Heart left ventricle (tissue), 16 donors: ENCODE data around the gene KIF4A. TPM values are rescaled to one million over a fixed set of nuclear protein-coding genes. Genes with fewer than 3 reads are reported as not detected.

Source experiments
- ATAC-seq, 4 donors: fragments of 200-7000 bp; cut with Tn5 transposase; one replicate each; pipeline ENCODE4 v1.9.1; 2020 to 2022; ENCODE audit warnings: moderate library complexity in 4 of 4, mild to moderate bottlenecking in 3 of 4, moderate number of reproducible peaks in 1 of 4
- DNase-seq, 5 donors: peaks; one replicate each; pipeline ENCODE4 v3.0.0-alpha.2; 2020
- H3K27ac ChIP-seq, 12 donors: fragments of 200-600 bp; sonication (generic) in 4 of 12; one replicate each; pipeline versions ENCODE4 v1.5.0 to v1.8.0; 2016 to 2022; ENCODE audit warnings: mild to moderate bottlenecking in 2 of 12
- H3K27me3 ChIP-seq, 9 donors: fragments of 200-600 bp; sonication (generic) in 2 of 9; one replicate each; pipeline versions ENCODE4 v1.5.1 to v1.8.0; 2016 to 2022; ENCODE audit warnings: mild to moderate bottlenecking in 3 of 9
- H3K36me3 ChIP-seq, 9 donors: fragments of 200-600 bp; sonication (generic) in 2 of 9; one replicate each; pipeline versions ENCODE4 v1.5.0 to v1.8.0; 2018 to 2022; ENCODE audit warnings: mild to moderate bottlenecking in 2 of 9
- H3K4me1 ChIP-seq, 12 donors: fragments of 200-600 bp; sonication (generic) in 4 of 12; one replicate each; pipeline versions ENCODE4 v1.5.0 to v1.8.0; 2016 to 2022; ENCODE audit warnings: mild to moderate bottlenecking in 3 of 12
- H3K4me3 ChIP-seq, 12 donors: fragments of 200-600 bp; sonication (generic) in 4 of 12; one replicate each; pipeline versions ENCODE4 v1.5.0 to v1.8.0; 2017 to 2022; ENCODE audit warnings: mild to moderate bottlenecking in 9 of 12, moderate library complexity in 4 of 12
- H3K9me3 ChIP-seq, 12 donors: fragments of 200-600 bp; sonication (generic) in 4 of 12; one replicate each; pipeline versions ENCODE4 v1.5.0 to v1.8.0; 2016 to 2022; ENCODE audit warnings: mild to moderate bottlenecking in 1 of 12
- CTCF ChIP-seq, 12 donors: fragments of 200-600 bp; sonication (generic) in 4 of 12; IDR thresholded peaks; one replicate each; pipeline versions ENCODE4 v1.5.0 to v1.8.0; 2018 to 2022; ENCODE audit warnings: antibody characterized with exemption in 12 of 12, mild to moderate bottlenecking in 5 of 12
- POLR2A ChIP-seq, 2 donors: fragments of 450-650 bp; IDR thresholded peaks; one replicate each; pipeline ENCODE4 v1.6.1; 2017; ENCODE audit warnings: antibody characterized with exemption in 2 of 2, mild to moderate bottlenecking in 2 of 2, moderate library complexity in 2 of 2
- WGBS, 4 donors: extraction: QIAGEN DNeasy Blood & Tissue Kit in 2 of 4; methylation state at CpG; one replicate each; pipeline versions ENCODE4 v1.1.5 to v1.1.7; 2013 to 2018; 5-methylcytosine and 5-hydroxymethylcytosine counted together
- intact Hi-C, 10 donors: fragments of 100-400 bp; cut with DNase I; formaldehyde crosslinking; loops; one replicate each; pipeline versions ENCODE4 v1.11.1 to v1.14.2; 2022
- polyA plus RNA-seq, 2 donors: library from polyadenylated mRNA; stranded (reverse); fragments of 200-250 nt; gene quantifications; one replicate each; pipeline ENCODE4 v1.2.3, GENCODE V29; 2013
- total RNA-seq, 9 donors: library from RNA; depleted of rRNA in 2 of 9; stranded (reverse); fragments of >200 nt in 2 of 9; fragmentation: NEBNext Ultra II Directional in 3 of 9; extraction: Animal tissue kit (Norgen Biotek cat#: 25700) in 3 of 9; gene quantifications; one replicate each; pipeline versions ENCODE4 v1.1.0 to v1.2.4, GENCODE V29; 2016 to 2023
- donor health status: ischemic (EF 13 %, LVEDD 7.1; RV severe dilation, severe dysfunction).
- donor health status: healthy with polysubstance abuse.
- donor health status: DM: no; HTN: yes; CAD: no.
- donor health status: DM: no; HTN: no; CAD: no.
- donor health status: ischemic (EF 25% LVEDD 6.9; RV normal size, moderate dysfunction).
- donor health status: ischemic (EF 25% LVEDD 5.7; RV mildly dilated, moderate dysfunction).
- donor health status: healthy.
- donor health status: DM: yes; HTN: yes; CAD: no.
- donor health status: ischemic (EF 35%, LVEDD 5.7; RV mildly dilated, moderate dysfunction).
- donor health status: nonischemic (EF 11% LVEDD 7.7; RV severe dilation, severe dysfunction).
- donor health status: DM: yes; HTN: yes; CAD: no.
- donor health status: PGD.
- donor health status: ischemic (EF 29% LVEDD 5.4; RV normal size, mild dysfunction).
- donor health status: nonischemic (EF 23%, LVEDD 6.1; RV moderate dilation, normal function).

KIF4A gene
- total and polyA plus RNA-seq, 11 donors = 0.04 to 4.1 (median 0.18) TPM; not detected in 2

- TF ChIP-seq CTCF (IDR thresholded peaks at IDR 0.05) (no peak), POLR2A (IDR thresholded peaks at IDR 0.05) (peak in 1 of 2 donors; percentile 19)
- peak; percentile 60 to 79 (median 70) for DNase-seq
- H3K27me3 ChIP-seq = peaks cover 0 to 18% (median 0%) of the 10 kb centered on the region in 9 donors
Measured at GRCh38 chrX:70434914-70435586, 145.1 kb downstream of the KIF4A start.

GRCh38 chrX:70436343-70436742 lies 146.4 kb downstream of the KIF4A start:
- H3K4me3 ChIP-seq = no peak overlapping the region
- TF ChIP-seq POLR2A (IDR thresholded peaks at IDR 0.05) (no peak), CTCF (IDR thresholded peaks at IDR 0.05) (peak in 2 of 12 donors; percentile 5 to 19)
- H3K9me3 ChIP-seq = no peaks in the 10 kb centered on the region
- peaks cover 0 to 23% (median 0%) of the 10 kb centered on the region in 9 donors for H3K27me3 ChIP-seq
- 21 to 43% (median 32%) methylated on average over 10 to 16 of the region's 16 CpGs for WGBS, 4 donors
- H3K27ac ChIP-seq = peak overlapping the region in 5 of 12 donors; percentile 75 to 97 (median 93)
- DNase-seq (no peak), ATAC-seq (no peak)
- H3K4me1 ChIP-seq = peaks cover 0 to 20% (median 3%) of the 10 kb centered on the region in 12 donors
- no peaks in the 10 kb centered on the region for H3K36me3 ChIP-seq
- intact Hi-C loops = loop anchor here in 3 of 10 donors (10.0 kb wide), 3 partner anchors 142 to 242 kb away; partner anchors contain the start of genes KIF4A (in 1 of the 3), PDZD11 (in 1 of the 3) and RAB41 (in 1 of the 3)

More at GRCh38 chrX:70434914-70435586, 145.1 kb downstream of the KIF4A start:
- Histone ChIP-seq H3K27ac (peak overlapping the region; percentile 62 to 97 (median 83)), H3K36me3 (no peaks in the 10 kb centered on the region), H3K4me3 (peak overlapping the region; percentile 35 to 94 (median 68)), H3K9me3 (no peaks in the 10 kb centered on the region), H3K4me1 (peaks cover 0 to 20% (median 3%) of the 10 kb centered on the region in 12 donors)
- WGBS, 4 donors = 9 to 43% (median 24%) methylated on average over 17 of the region's 17 CpGs
- peak; percentile 70 to 78 (median 71) for ATAC-seq
- intact Hi-C loops = loop anchor here in 5 of 10 donors (5.0 to 10.0 kb wide), 5 partner anchors 140 to 240 kb away; partner anchors contain the start of genes PDZD11 (in 2 of the 5), KIF4A (in 1 of the 5) and RAB41 (in 1 of the 5)

DNA sequence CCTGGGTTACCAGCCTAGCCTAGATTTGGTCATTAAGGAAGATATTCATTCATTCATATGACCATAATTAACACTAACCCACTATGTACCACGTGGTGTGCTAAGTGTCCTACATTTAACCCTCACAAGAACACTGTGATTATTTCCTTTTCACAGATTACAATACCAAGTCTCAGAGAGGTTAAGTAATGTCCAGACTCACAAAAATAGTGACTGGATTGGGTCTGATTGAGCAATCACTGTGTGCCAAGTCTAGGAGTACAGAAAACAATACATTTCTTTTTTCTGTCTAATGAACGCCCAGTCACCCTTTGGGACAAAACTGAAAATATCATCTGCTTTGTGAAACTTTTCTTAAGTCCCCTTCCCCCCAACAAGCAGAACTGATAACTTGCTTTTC lies 147.1 kb downstream of the KIF4A start:
- H3K27ac ChIP-seq = no peak overlapping the region
- intact Hi-C loops = loop anchor here in 3 of 10 donors (10.0 kb wide), 3 partner anchors 142 to 242 kb away; partner anchors contain the start of genes KIF4A (in 1 of the 3), PDZD11 (in 1 of the 3) and RAB41 (in 1 of the 3)
- H3K4me3 ChIP-seq = no peak overlapping the region
- 31 to 45% (median 40%) methylated on average over 2 of the region's 2 CpGs for WGBS, 4 donors
- DNase-seq = no peak
- ATAC-seq = no peak
- H3K36me3 ChIP-seq = no peaks in the 10 kb centered on the region
- TF ChIP-seq POLR2A (IDR thresholded peaks at IDR 0.05) (no peak), CTCF (IDR thresholded peaks at IDR 0.05) (no peak)
- no peaks in the 10 kb centered on the region for H3K9me3 ChIP-seq
- H3K27me3 ChIP-seq = peaks cover 0 to 28% (median 0%) of the 10 kb centered on the region in 9 donors
- peaks cover 0 to 20% (median 3%) of the 10 kb centered on the region in 12 donors for H3K4me1 ChIP-seq
